Aorta (tissue), 5 donors: ENCODE results near the gene TREML1. TPM values are rescaled to one million over a fixed set of nuclear protein-coding genes. Genes with fewer than 3 reads are reported as not detected.

Experiments used
- ATAC-seq: fragments of 200-7000 bp; cut with Tn5 transposase; one replicate; pipeline ENCODE4 v1.9.1; 2022; ENCODE audit warnings: moderate library complexity; ENCODE audit not compliant: low FRiP score
- DNase-seq, 2 donors: peaks; one replicate each; pipeline ENCODE4 v3.0.0-alpha.2; 2020
- H3K27ac ChIP-seq, 2 donors: one replicate each; pipeline ENCODE4 v1.5.1; 2013; ENCODE audit warnings: low read length in 2 of 2, mild to moderate bottlenecking in 2 of 2, moderate library complexity in 2 of 2, control low read depth in 1 of 2, inconsistent platforms in 1 of 2, low read depth in 1 of 2
- H3K27me3 ChIP-seq, 2 donors: one replicate each; pipeline ENCODE4 v1.6.1; 2013; ENCODE audit warnings: control low read depth in 1 of 2, low read length in 1 of 2, mild to moderate bottlenecking in 1 of 2, moderate library complexity in 1 of 2; ENCODE audit not compliant: insufficient read depth in 2 of 2, control insufficient read depth in 1 of 2
- H3K36me3 ChIP-seq, 2 donors: one replicate each; pipeline ENCODE4 v1.6.1; 2013; ENCODE audit warnings: control low read depth in 1 of 2, low read length in 1 of 2, mild to moderate bottlenecking in 1 of 2; ENCODE audit not compliant: insufficient read depth in 2 of 2, control insufficient read depth in 1 of 2
- H3K4me1 ChIP-seq, 2 donors: one replicate each; pipeline ENCODE4 v1.6.1; 2013; ENCODE audit warnings: low read length in 2 of 2, control low read depth in 1 of 2, mild to moderate bottlenecking in 1 of 2, moderate library complexity in 1 of 2; ENCODE audit not compliant: insufficient read depth in 2 of 2, control insufficient read depth in 1 of 2
- H3K4me3 ChIP-seq, 2 donors: one replicate each; pipeline ENCODE4 v1.5.1; 2013; ENCODE audit warnings: low read length in 2 of 2, control low read depth in 1 of 2, mild to moderate bottlenecking in 1 of 2
- H3K9me3 ChIP-seq: one replicate; pipeline ENCODE4 v1.6.1; 2013; ENCODE audit warnings: mild to moderate bottlenecking, low read length; ENCODE audit not compliant: control insufficient read depth
- WGBS, 2 donors: extraction: QIAGEN DNeasy Blood & Tissue Kit; methylation state at CpG; one replicate each; pipeline ENCODE4 v1.1.7; 2013; 5-methylcytosine and 5-hydroxymethylcytosine counted together
- intact Hi-C, 2 donors: fragments of 100-400 bp; cut with DNase I; formaldehyde crosslinking; loops; one replicate each; pipeline versions ENCODE4 v1.14.2 to v1.15.0; 2022
- polyA plus RNA-seq, 2 donors: library from polyadenylated mRNA; stranded (reverse); fragments of 200-250 nt; gene quantifications; one replicate each; pipeline ENCODE4 v1.2.3, GENCODE V29; 2013
- total RNA-seq, 2 donors: library from RNA; stranded (reverse); fragmentation: NEBNext Ultra II Directional; extraction: Animal tissue kit (Norgen Biotek cat#: 25700); gene quantifications; one replicate each; pipeline ENCODE4 v1.2.1, GENCODE V29; 2021
- donor health status: healthy with polysubstance abuse.
- donor health status: Bipolar disorder and iron deficiency.
- donor health status: DM: no; HTN: no; CAD: no.
- donor health status: DM: no; HTN: no; CAD: no.
- donor health status: DM: yes; HTN: yes; CAD: no.

TREML1 gene
- total and polyA plus RNA-seq, 4 donors: 1.2 to 1.7 TPM; not detected in 2

- Histone ChIP-seq H3K27ac (no peak overlapping the region), H3K4me3 (no peak overlapping the region), H3K4me1 (no peaks in the 10 kb centered on the region), H3K36me3 (no peaks in the 10 kb centered on the region), H3K9me3 (no peaks in the 10 kb centered on the region), H3K27me3 (no peaks in the 10 kb centered on the region)
- intact Hi-C loops: no loop called here
- WGBS, 2 donors: 52 to 59% methylated on average over 12 of the region's 12 CpGs
- DNase-seq (no peak), ATAC-seq (no peak)
Measured at GRCh38 chr6:41159415-41160082, 5.4 kb upstream of the TREML1 start.

- WGBS, 2 donors: 81 to 88% methylated on average over 5 of the region's 5 CpGs
- no peaks in the 10 kb centered on the region for H3K27me3 ChIP-seq
- no peak overlapping the region for H3K27ac ChIP-seq
- H3K36me3 ChIP-seq: no peaks in the 10 kb centered on the region
- no peak overlapping the region for H3K4me3 ChIP-seq
- H3K9me3 ChIP-seq: no peaks in the 10 kb centered on the region
- intact Hi-C loops: no loop called here
- DNase-seq (peak in 1 of 2 donors; percentile 65), ATAC-seq (no peak)
- H3K4me1 ChIP-seq: no peaks in the 10 kb centered on the region
Measured at GRCh38 chr6:41157323-41157722, 3.2 kb upstream of the TREML1 start.

GRCh38 chr6:41156771-41157170 lies 2.6 kb upstream of the TREML1 start:
- Histone ChIP-seq H3K27me3 (no peaks in the 10 kb centered on the region), H3K4me3 (no peak overlapping the region), H3K27ac (no peak overlapping the region), H3K36me3 (no peaks in the 10 kb centered on the region), H3K4me1 (no peaks in the 10 kb centered on the region), H3K9me3 (no peaks in the 10 kb centered on the region)
- intact Hi-C loops: no loop called here
- DNase-seq: no peak
- WGBS, 2 donors: 94 to 96% methylated on average over 6 of the region's 6 CpGs
- no peak for ATAC-seq

GRCh38 chr6:41156001-41156400 lies 1.9 kb upstream of the TREML1 start:
- Histone ChIP-seq H3K4me1 (no peaks in the 10 kb centered on the region), H3K9me3 (no peaks in the 10 kb centered on the region), H3K27ac (no peak overlapping the region), H3K36me3 (no peaks in the 10 kb centered on the region), H3K4me3 (no peak overlapping the region), H3K27me3 (no peaks in the 10 kb centered on the region)
- DNase-seq: no peak
- intact Hi-C loops: no loop called here
- no peak for ATAC-seq
- WGBS, 2 donors: 91 to 93% methylated on average over 4 of the region's 4 CpGs

GRCh38 chr6:41155132-41155805 lies 1.1 kb upstream of the TREML1 start:
- intact Hi-C loops: no loop called here
- Histone ChIP-seq H3K36me3 (no peaks in the 10 kb centered on the region), H3K4me3 (no peak overlapping the region), H3K27ac (no peak overlapping the region), H3K27me3 (no peaks in the 10 kb centered on the region), H3K4me1 (no peaks in the 10 kb centered on the region), H3K9me3 (no peaks in the 10 kb centered on the region)
- ATAC-seq (no peak), DNase-seq (no peak)
- WGBS, 2 donors: 29 to 38% methylated on average over 7 of the region's 7 CpGs

DNA sequence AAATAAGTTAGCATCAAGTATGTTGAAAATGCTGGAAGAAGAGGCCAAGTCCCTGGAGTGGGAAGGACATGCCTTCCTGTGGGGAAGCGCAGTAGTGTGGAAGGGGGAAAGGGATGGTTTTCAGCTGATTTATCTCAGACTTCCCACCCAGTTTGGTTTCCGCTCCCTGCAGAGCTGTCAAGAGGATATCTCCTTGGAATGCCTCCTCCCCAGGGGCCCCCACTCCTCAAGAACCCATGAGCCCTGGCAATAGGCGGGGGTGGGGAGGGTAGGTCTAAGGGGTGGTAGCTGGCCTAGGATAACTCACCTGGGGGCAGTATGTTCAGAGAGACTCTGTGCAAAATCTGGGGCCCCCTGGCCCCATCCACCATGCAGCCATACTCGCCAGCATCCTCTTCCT lies 696 bp downstream of the TREML1 start:
- ATAC-seq: no peak
- no peak for DNase-seq
- H3K9me3 ChIP-seq: no peaks in the 10 kb centered on the region
- no peaks in the 10 kb centered on the region for H3K27me3 ChIP-seq
- H3K27ac ChIP-seq: no peak overlapping the region
- intact Hi-C loops: no loop called here
- H3K4me1 ChIP-seq: no peaks in the 10 kb centered on the region
- no peak overlapping the region for H3K4me3 ChIP-seq
- 71 to 83% methylated on average over 4 of the region's 4 CpGs for WGBS, 2 donors
- no peaks in the 10 kb centered on the region for H3K36me3 ChIP-seq

DNA sequence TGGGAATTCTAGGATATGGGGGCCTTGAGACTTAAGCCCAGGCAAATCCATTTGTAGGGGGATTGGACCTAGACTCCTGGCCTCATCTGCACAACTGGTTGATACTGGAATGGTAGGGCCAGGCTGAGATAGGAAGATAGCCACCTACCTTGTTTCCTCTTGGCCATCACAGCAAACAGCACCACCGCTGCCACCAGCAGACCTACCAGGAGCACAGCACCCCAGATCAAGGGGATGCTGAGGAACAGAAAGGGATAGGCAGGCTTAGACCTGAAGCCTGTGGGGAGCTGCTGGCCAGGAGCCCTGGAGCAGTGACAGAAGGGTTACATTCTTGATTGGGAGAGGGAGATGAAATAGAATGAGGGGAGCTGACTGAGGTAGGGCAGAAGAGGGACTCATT lies 3.5 kb downstream of the TREML1 start:
- ATAC-seq (no peak), DNase-seq (no peak)
- no peak overlapping the region for H3K27ac ChIP-seq
- no peak overlapping the region for H3K4me3 ChIP-seq
- intact Hi-C loops: no loop called here
- no peaks in the 10 kb centered on the region for H3K27me3 ChIP-seq
- 86 to 91% methylated on average over 1 of the region's 1 CpG for WGBS, 2 donors
- H3K36me3 ChIP-seq: peaks cover 0 to 2% of the 10 kb centered on the region in 2 donors
- H3K4me1 ChIP-seq: no peaks in the 10 kb centered on the region
- no peaks in the 10 kb centered on the region for H3K9me3 ChIP-seq

- intact Hi-C loops: no loop called here
- Histone ChIP-seq H3K36me3 (peaks cover 0 to 2% of the 10 kb centered on the region in 2 donors), H3K27me3 (no peaks in the 10 kb centered on the region), H3K4me3 (no peak overlapping the region), H3K27ac (no peak overlapping the region), H3K9me3 (no peaks in the 10 kb centered on the region), H3K4me1 (no peaks in the 10 kb centered on the region)
- ATAC-seq (no peak), DNase-seq (no peak)
- 96 to 99% methylated on average over 1 of the region's 1 CpG for WGBS, 2 donors
Measured at GRCh38 chr6:41147917-41148316, 6.2 kb downstream of the TREML1 start.

GRCh38 chr6:41136911-41137310 lies 17.2 kb downstream of the TREML1 start:
- no peak for DNase-seq
- Histone ChIP-seq H3K4me1 (no peaks in the 10 kb centered on the region), H3K27me3 (no peaks in the 10 kb centered on the region), H3K4me3 (no peak overlapping the region), H3K36me3 (peaks cover 2 to 4% of the 10 kb centered on the region in 2 donors), H3K9me3 (no peaks in the 10 kb centered on the region), H3K27ac (no peak overlapping the region)
- intact Hi-C loops: no loop called here
- no peak for ATAC-seq
